Activated CD4-positive, CD25-positive, alpha-beta regulatory T cell treated with anti-CD3 and anti-CD28 coated beads, Interleukin-2, amount 50 U/mL, for 72 hours (primary cell): ENCODE measurements around the gene HNRNPC.
"Not testable (repeated sequence)": the region's sequence is repeated elsewhere in the genome, so short reads cannot be mapped to it uniquely, and the experiment has no call there.

Experiments used
- DNase-seq: peaks from one replicate; pipeline ENCODE4 v3.0.0; 2021

The HNRNPC gene

GRCh38 chr14:21241218-21241819 is 27.9 kb downstream of the HNRNPC start:
- no peak for DNase-seq

- no peak for DNase-seq
These were observed 28.8 kb downstream of the HNRNPC start for GRCh38 chr14:21240417-21240816.

DNA sequence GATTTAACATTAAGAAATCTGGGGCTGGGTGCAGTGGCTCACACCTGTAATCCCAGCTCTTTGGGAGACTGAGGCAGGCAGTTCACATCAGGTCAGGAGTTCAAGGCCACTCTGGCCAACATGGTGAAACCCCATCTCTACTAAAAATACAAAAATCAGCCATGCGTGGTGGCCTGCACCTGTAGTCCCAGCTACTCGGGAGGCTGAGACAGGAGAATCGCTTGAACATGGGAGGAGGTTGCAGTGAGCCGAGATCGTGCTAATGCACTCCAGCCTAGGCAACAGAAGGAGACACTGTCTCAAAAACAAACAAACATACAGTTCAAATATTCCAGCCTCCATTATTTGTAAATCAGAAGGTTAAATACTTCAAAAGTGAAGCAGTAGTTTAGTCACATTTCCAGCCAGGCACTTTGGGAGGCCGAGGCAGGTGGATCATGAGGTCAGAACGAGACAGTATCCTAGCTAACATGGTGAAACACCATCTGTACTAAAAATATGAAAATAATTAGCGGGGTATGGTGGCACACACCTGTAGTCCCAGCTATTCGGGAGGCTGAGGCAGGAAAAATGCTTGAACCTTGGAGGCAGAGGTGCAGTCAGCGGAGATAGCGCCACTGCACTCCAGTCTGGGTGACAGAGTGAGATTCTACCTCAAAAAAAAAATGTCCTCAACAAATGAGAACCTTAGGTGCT is 30.3 kb downstream of the HNRNPC start:
- no peak for DNase-seq

GRCh38 chr14:21236948-21237797 is 32.1 kb downstream of the HNRNPC start:
- DNase-seq, result no peak

GRCh38 chr14:21234112-21234511 is 35.1 kb downstream of the HNRNPC start:
- DNase-seq, result no peak

- DNase-seq, result no peak
These were observed 35.7 kb downstream of the HNRNPC start for GRCh38 chr14:21233457-21234076.

DNA sequence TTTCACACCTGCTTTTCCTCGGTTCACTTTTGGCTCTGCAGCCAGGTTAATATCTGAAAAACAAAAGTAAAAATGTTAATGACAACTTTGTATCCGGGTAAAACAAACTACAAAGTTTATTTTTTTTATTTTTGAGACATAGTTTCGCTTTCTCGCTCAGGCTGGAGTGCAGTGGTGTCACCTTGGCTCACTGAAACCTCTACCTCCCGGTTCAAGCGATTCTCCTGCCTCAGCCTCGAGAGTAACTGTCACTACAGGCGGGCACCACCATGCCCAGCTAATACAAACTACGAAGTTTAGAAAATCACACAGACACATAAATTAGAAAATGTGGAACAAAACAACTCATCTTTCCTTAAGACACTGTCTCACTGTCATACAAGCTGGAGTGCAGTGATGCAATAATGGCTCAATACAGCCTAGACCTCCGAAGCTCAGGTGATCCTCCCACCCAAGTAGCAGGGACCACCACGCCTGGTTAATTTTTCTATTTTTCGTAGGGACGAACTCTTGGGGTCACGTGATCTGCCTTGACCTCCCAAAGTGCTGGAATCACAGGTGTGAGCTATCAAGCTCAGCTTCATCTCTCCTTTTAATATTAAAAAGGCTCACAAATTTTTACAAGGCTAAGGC is 38.1 kb downstream of the HNRNPC start:
- no peak for DNase-seq

DNA sequence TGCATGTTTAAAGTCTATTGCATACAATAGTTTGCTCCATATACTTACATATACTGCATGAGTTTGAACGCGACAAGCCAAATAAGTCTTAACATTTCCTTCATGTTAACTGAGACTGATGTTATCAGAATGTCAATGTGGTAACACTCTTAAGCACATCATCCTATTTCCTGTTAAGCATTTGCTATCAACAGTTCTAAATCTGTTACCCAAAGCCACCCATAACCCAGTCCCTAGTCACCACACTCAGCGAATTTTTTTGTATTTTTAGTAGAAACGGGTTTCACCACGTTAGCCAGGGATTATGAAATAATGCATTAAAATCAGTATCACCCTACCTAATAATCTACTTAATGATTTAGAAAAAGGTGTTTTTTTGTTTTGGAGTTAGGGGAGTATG is 39.4 kb downstream of the HNRNPC start:
- no peak for DNase-seq

DNA sequence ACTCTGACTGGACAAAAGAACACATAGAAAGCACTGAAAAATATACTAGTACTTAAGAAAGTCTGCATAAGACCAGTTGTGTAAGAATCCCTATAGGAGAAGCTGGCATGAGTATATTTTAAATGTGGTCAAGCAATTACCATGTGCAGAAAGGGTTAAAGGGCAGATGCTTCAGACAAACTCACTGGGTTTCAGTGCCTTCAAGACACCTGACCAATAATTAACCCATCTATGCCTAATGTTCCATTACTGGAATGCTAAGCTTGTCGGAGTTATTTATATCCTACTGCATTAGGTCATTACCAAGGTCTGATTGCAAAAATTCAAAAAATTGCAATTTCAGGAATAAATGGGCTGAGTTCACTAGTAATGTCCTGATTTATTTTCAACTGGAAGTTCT is 41.3 kb downstream of the HNRNPC start:
- no peak for DNase-seq

DNA sequence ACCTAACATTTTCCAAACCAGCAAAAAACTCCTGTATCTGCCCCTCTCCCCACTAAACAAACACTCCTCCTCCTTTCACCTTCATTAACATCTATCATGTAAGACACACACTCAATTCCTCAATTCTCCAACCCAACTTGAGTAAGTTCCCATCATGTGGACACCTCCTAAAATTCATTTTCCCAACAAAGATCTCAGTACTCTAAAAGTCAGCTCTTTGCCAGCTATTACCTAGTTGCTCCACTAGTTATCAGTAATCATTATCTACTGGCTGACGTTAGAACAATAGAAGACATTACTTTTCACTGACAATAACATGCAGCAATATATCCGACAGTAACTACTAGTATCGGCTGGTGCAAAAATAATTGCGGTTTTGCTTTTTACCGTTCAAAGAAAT is 42.1 kb downstream of the HNRNPC start:
- no peak for DNase-seq

DNA sequence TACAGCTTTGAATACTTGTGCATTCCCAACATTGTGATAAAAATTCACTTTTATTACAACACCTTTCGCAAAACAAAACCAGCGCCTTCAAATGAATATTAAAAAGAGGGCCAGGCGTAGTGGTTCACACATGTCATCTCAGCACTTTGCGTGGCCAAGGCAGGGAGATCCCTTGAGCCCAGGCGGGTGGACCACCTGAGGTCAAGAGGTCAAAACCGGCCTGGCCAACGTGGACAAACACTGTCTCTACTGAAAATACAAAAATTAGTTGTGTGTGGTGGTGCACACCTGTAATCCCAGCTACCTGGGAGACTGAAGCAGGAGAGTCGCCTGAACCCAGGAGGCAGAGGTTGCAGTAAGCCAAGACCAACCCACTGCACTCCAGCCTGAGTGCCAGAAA is 42.8 kb downstream of the HNRNPC start:
- DNase-seq, result no peak

DNA sequence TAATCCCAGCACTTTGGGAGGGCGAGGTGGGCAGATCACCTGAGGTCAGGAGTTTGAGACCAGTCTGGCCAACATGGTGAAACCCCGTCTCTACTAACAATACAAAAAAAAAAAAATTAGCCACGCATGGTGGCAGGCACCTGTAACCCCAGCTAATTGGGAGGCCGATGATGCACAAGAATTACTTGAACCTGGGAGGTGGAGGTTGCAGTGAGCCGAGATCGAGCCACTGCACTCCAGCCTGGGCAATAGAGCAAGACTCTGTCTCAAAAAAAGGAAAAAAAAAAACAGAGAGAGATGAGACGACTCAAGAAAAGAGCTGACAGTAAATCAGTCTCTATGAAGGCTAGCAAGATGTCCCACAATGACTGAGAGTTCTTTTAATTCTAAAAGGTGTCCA is 44.1 kb downstream of the HNRNPC start:
- DNase-seq, result not testable (repeated sequence)

DNA sequence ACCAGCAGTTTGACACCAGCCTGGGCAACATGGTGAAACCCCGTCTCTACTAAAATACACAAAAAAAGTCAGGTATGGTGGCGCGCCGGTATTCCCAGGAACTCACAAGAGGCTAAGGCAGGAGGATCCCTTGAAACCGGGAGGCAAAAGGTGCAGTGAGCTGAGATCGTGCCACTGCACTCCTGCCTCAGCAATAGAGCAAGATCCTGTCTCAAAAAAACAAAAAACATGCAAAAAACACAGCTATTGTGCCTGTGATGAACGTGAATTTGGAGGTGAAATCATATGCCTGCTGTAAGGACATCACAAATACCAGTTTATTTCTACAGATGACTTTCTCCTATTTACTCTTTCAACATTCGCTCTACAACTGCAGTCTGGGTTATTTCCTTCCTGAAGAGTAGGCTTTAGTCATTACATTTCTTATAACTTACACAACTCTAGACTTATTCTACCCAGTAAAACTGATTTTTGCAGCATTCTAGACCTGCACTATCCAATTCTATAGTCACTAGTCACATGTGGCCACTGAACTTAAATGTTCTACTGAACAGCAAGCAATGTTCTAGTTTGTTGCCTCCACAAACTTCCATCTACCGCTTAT is 48.3 kb downstream of the HNRNPC start:
- no peak for DNase-seq

GRCh38 chr14:21219561-21220111 is 49.6 kb downstream of the HNRNPC start:
- DNase-seq, result no peak

- DNase-seq, result no peak
These were observed 50.1 kb downstream of the HNRNPC start for GRCh38 chr14:21219120-21219519.

DNA sequence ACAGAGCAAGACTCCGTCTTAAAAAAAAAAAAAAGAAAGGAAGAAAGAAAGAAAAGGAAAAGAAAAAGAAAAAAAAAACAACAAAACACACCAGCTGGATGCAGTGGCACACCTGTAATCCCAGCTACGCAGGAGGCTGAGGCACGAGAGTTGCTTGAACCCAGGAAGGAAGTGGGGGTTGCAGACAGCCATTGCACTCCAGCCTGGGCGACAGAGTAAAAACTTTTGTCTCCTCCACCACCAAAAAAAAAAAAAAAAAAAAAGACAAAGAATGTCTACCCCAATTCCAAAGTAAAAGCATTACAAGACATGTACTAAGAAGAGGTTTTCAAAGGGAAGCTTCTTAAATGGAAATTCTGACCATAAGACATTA is 53.4 kb downstream of the HNRNPC start:
- DNase-seq, result no peak

DNA sequence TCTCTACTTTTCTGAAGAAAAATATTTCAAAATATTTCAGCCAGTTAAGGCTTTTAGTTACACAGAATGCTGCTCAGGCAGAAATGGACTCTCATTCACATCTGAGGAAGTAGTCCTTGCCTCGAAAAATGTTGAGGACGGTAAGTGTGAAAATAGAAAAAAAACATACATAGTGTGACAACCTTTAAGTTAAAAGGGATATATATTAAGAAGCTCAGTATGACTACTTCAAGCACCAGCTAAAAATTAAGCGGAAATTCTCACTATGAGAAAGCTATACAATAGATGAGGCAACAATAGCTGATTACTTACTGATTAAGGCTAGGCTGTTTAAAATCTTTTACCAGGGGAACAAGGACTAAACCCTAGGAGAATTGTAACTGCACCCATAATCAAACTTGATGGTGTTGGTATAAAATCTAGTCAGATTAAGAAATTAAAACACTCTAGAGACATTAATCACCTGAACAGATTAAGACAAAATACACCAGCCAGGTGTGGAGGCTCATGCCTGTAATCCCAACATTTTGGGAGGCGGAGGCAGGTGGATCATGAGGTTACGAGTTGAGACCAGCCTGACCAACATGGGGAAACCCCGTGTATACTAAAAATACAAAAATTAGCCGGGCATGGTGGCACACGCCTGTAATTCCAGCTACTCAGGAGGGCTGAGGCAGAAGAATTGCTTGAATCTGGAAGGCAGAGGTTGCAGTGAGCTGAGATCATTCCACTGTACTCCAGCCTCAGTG is 53.9 kb downstream of the HNRNPC start:
- DNase-seq, result no peak

- DNase-seq, result no peak
These were observed 55.6 kb downstream of the HNRNPC start for GRCh38 chr14:21213652-21214051.

GRCh38 chr14:21212824-21213223 is 56.4 kb downstream of the HNRNPC start:
- not testable (repeated sequence) for DNase-seq

GRCh38 chr14:21211509-21211908 is 57.7 kb downstream of the HNRNPC start:
- DNase-seq, result no peak

DNA sequence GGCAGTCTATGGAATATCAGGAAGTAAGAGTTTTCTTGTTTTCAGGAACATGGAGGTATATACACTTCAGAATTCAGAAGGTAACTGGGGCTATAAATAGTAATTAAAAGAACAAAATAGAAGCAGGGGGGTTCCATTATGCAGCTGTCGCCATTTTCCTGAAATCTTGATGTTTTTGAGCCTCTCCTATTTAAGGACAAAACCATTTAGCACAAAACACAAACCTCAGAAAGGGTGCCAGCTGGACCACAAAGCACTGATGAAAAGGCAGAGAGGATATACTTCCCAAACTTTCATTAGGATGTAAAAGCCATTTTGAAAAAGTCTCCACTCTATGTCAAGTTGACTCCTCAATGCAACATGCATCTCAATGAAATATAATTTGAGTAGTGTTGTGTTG is 59.2 kb downstream of the HNRNPC start:
- DNase-seq, result no peak

DNA sequence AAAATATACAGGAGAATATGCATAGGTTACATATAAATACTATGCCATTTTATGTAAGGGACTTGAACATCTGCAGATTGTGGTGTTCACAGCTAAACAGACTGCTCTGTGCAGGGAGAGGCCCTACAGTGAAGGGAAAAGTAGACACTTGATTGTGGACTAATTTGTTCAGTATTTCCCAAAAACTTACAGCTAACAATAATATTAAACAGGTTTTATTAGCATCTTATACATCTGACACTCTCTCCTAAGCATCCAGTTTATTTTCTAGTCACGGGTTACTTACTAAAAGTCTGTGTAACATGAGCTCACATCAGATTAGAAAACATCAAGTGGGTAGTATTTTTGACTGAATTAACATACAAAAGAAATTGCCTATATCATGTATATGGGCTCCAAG is 60.1 kb downstream of the HNRNPC start:
- DNase-seq, result no peak
